Measurements from ENCODE around the gene MYOT. TPM values are rescaled to one million over a fixed set of nuclear protein-coding genes. Genes with fewer than 3 reads are reported as not detected.

MYOT gene
- total RNA-seq, 1 experiment from 2014 or later = not detected

GRCh38 chr5:137888466-137888862, 20.8 kb downstream of the MYOT start:
- H3K27me3 ChIP-seq (ENCODE audit: insufficient read depth, low read depth) = no peaks in the 10 kb centered on the region
- peak overlapping the region; percentile 88 for H3K4me2 ChIP-seq
- H3K4me1 ChIP-seq (replicated peaks; ENCODE audit: insufficient read depth) = peaks cover 29% of the 10 kb centered on the region
- H3F3A ChIP-seq (ENCODE audit: insufficient read depth, low read depth) = no peaks in the 10 kb centered on the region; the same call in 1 of the 2 replicates
- ChIA-PET CTCF (interaction anchor here (0.6 to 2.3 kb wide), 2 partner anchors 110 to 1738 kb away, joined by 3 to 9 read pairs; no protein-coding TSS in a partner anchor), POLR2A (ENCODE audit: unreplicated experiment) (interaction anchor here (0.7 kb wide), 2 partner anchors 54 to 443 kb away, joined by 3 to 6 read pairs; no protein-coding TSS in a partner anchor)
- intact Hi-C loops (cut with micrococcal nuclease; ENCODE audit: unreplicated experiment) = loop anchor here (2.0 to 10.0 kb wide), 2 partner anchors 56 to 104 kb away; no protein-coding TSS in a partner anchor
- H2AFZ ChIP-seq = peak overlapping the region; percentile 99
- no peaks in the 10 kb centered on the region for H3K36me3 ChIP-seq (ENCODE audit: low read depth)
- peak overlapping the region; percentile 67 for H3K4me3 ChIP-seq
- TF ChIP-seq, protein P1, sequence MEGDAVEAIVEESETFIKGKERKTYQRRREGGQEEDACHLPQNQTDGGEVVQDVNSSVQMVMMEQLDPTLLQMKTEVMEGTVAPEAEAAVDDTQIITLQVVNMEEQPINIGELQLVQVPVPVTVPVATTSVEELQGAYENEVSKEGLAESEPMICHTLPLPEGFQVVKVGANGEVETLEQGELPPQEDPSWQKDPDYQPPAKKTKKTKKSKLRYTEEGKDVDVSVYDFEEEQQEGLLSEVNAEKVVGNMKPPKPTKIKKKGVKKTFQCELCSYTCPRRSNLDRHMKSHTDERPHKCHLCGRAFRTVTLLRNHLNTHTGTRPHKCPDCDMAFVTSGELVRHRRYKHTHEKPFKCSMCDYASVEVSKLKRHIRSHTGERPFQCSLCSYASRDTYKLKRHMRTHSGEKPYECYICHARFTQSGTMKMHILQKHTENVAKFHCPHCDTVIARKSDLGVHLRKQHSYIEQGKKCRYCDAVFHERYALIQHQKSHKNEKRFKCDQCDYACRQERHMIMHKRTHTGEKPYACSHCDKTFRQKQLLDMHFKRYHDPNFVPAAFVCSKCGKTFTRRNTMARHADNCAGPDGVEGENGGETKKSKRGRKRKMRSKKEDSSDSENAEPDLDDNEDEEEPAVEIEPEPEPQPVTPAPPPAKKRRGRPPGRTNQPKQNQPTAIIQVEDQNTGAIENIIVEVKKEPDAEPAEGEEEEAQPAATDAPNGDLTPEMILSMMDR (conservative IDR thresholded peaks at IDR 0.05) = no peak
- TF ChIP-seq EZH2 (IDR thresholded peaks at IDR 0.05; ENCODE audit: low read depth) = no peak
- BruUV-seq (replicated peaks) = no TSS peak
- H3K79me2 ChIP-seq (ENCODE audit: low read depth) = 0 out of 2 replicates have a peak, but pooled peaks cover 4% of the 10 kb centered on the region
- no peaks in the 10 kb centered on the region for H3K9me3 ChIP-seq (ENCODE audit: insufficient read depth, low read depth)
- no peaks in the 10 kb centered on the region for H4K20me1 ChIP-seq (ENCODE audit: insufficient read depth)
- H3K9me2 ChIP-seq (ENCODE audit: insufficient read depth) = no peaks in the 10 kb centered on the region
- peak overlapping the region; percentile 63 for H3K27ac ChIP-seq
- no peak for DNase-seq

- H3K9me2 ChIP-seq (ENCODE audit: insufficient read depth) = no peaks in the 10 kb centered on the region
- BruUV-seq (replicated peaks) = TSS peak; percentile 89
- H3K4me2 ChIP-seq = peak within 1 kb of the TSS; percentile 88
- no peaks in the 10 kb centered on the region for H3K36me3 ChIP-seq (ENCODE audit: low read depth)
- H3K79me2 ChIP-seq (ENCODE audit: low read depth) = 0 out of 2 replicates have a peak, but pooled peaks cover 4% of the 10 kb centered on the region
- peaks cover 29% of the 10 kb centered on the region for H3K4me1 ChIP-seq (replicated peaks; ENCODE audit: insufficient read depth)
- no peaks in the 10 kb centered on the region for H3K9me3 ChIP-seq (ENCODE audit: insufficient read depth, low read depth)
- peak; percentile 75 to 87 for DNase-seq
- peak within 1 kb of the TSS; percentile 99 for H2AFZ ChIP-seq
- CTCF ChIA-PET = interaction anchor here (0.6 to 2.3 kb wide), 2 partner anchors 110 to 1739 kb away, joined by 3 to 9 read pairs; no protein-coding TSS in a partner anchor
- peak within 1 kb of the TSS; percentile 67 for H3K4me3 ChIP-seq
- H4K20me1 ChIP-seq (ENCODE audit: insufficient read depth) = no peaks in the 10 kb centered on the region
- no peaks in the 10 kb centered on the region; the same call in 1 of the 2 replicates for H3F3A ChIP-seq (ENCODE audit: insufficient read depth, low read depth)
- TF ChIP-seq, protein P1 (conservative IDR thresholded peaks at IDR 0.05) = no peak
- TF ChIP-seq EZH2 (IDR thresholded peaks at IDR 0.05; ENCODE audit: low read depth) = no peak
- intact Hi-C loops (cut with micrococcal nuclease; ENCODE audit: unreplicated experiment) = loop anchor here (2.0 to 10.0 kb wide), 2 partner anchors 56 to 104 kb away; no protein-coding TSS in a partner anchor
- H3K27me3 ChIP-seq (ENCODE audit: insufficient read depth, low read depth) = no peaks in the 10 kb centered on the region
- peak within 1 kb of the TSS; percentile 63 for H3K27ac ChIP-seq
- POLR2A ChIA-PET (ENCODE audit: unreplicated experiment) = interaction anchor here (0.5 to 1.0 kb wide), 8 partner anchors 12 to 1183 kb away, joined by 3 to 9 read pairs (median 4); no protein-coding TSS in a partner anchor
Observed at GRCh38 chr5:137888863-137889759, 21.5 kb downstream of the MYOT start, which contains the start of gene PKD2L2. Gene PKD2L2, plus strand, starts transcription at chr5:137889457. Its CDS starts 35 bp downstream, at chr5:137889492.

GRCh38 chr5:137890845-137891244, 23.2 kb downstream of the MYOT start:
- 0 out of 2 replicates have a peak, but pooled peaks cover 4% of the 10 kb centered on the region for H3K79me2 ChIP-seq (ENCODE audit: low read depth)
- no peak for TF ChIP-seq EZH2 (IDR thresholded peaks at IDR 0.05; ENCODE audit: low read depth)
- TF ChIP-seq, protein P1 (conservative IDR thresholded peaks at IDR 0.05) = no peak
- no peaks in the 10 kb centered on the region for H4K20me1 ChIP-seq (ENCODE audit: insufficient read depth)
- H3K27ac ChIP-seq = peak overlapping the region; percentile 51
- CTCF ChIA-PET = no interaction called here
- no TSS peak for BruUV-seq (replicated peaks)
- peak overlapping the region; percentile 88 for H3K4me2 ChIP-seq
- H2AFZ ChIP-seq = no peak overlapping the region
- H3K9me3 ChIP-seq (ENCODE audit: insufficient read depth, low read depth) = no peaks in the 10 kb centered on the region
- H3K9me2 ChIP-seq (ENCODE audit: insufficient read depth) = no peaks in the 10 kb centered on the region
- H3K36me3 ChIP-seq (ENCODE audit: low read depth) = no peaks in the 10 kb centered on the region
- no peaks in the 10 kb centered on the region for H3K27me3 ChIP-seq (ENCODE audit: insufficient read depth, low read depth)
- intact Hi-C loops (cut with micrococcal nuclease; ENCODE audit: unreplicated experiment) = no loop called here
- H3F3A ChIP-seq (ENCODE audit: insufficient read depth, low read depth) = no peaks in the 10 kb centered on the region; the same call in 1 of the 2 replicates
- POLR2A ChIA-PET (ENCODE audit: unreplicated experiment) = no interaction called here
- peak in 1 of 2 experiments; percentile 74 for DNase-seq
- H3K4me3 ChIP-seq = no peak overlapping the region
- H3K4me1 ChIP-seq (replicated peaks; ENCODE audit: insufficient read depth) = peaks cover 35% of the 10 kb centered on the region
